ENCODE results near the gene IL17A. TPM values are rescaled to one million over a fixed set of nuclear protein-coding genes. Genes with fewer than 3 reads are reported as not detected.

Gene IL17A
- total RNA-seq, 6 experiments from 2014 or later: not detected

MicroRNAs encoded within 50 kb of the gene (microRNA counts, 767-probe panel; counts per million panel counts)
- 237 counts per million for microRNA hsa-miR-133b
- microRNA hsa-miR-206: 237 counts per million

Small RNA genes within 50 kb of the gene (microRNA-seq; reads per million reads assigned to microRNA genes)
- gene MIR133B (0 reads per million in 2 donors), gene MIR206 (0 to 2.3 reads per million in 2 donors)

Small RNA genes within 50 kb of the gene (small RNA-seq; reads per million reads assigned to genes)
- gene MIR133B (0 reads per million in 2 experiments), gene MIR206 (0 reads per million in 2 experiments)

Other genes starting within 250 kb of the IL17A start
- 1 to 10 TPM; 1.2 to 3.0 (median 2.3) TPM for gene PKHD1, start 98.8 kb upstream of the IL17A start, total RNA-seq
- gene IL17F, start 58.1 kb downstream of the IL17A start, total RNA-seq: not detected
- gene MCM3, start 98.4 kb downstream of the IL17A start, total RNA-seq: 10 to 100 TPM in 3 of 6 experiments, 1 to 10 TPM in 3; 6.6 to 35.9 (median 10.5) TPM
- gene PAQR8, start 175.8 kb downstream of the IL17A start, total RNA-seq: 1 to 10 TPM in 3 of 6 experiments, under 1 TPM in 3; 0.29 to 1.5 (median 0.77) TPM
- 10 to 100 TPM in 1 of 6 experiments, 1 to 10 TPM in 5; 3.6 to 10.4 (median 6.0) TPM for gene EFHC1, start 234.0 kb downstream of the IL17A start, total RNA-seq